T-helper 1 cell treated with Interleukin-12 subunit alpha and Interleukin-12 subunit beta and Interleukin-4 antibody, amounts not matched to agents 30 μg/mL and 1 μg/mL, for 36 hours (primary cell): Measurements from ENCODE around the gene AUTS2.

Experiments
- H3K27ac Mint-ChIP-seq: one replicate; pipeline ENCODE4 v1.8.0; 2021; ENCODE audit warnings: mild to moderate bottlenecking, mixed read lengths
- H3K27me3 Mint-ChIP-seq: one replicate; pipeline ENCODE4 v1.8.0; 2021; ENCODE audit warnings: low read depth, mixed read lengths
- H3K36me3 Mint-ChIP-seq: one replicate; pipeline ENCODE4 v1.8.0; 2021; ENCODE audit warnings: low read depth, mixed read lengths
- H3K4me1 Mint-ChIP-seq: one replicate; pipeline ENCODE4 v1.8.0; 2021; ENCODE audit warnings: low read depth, mixed read lengths
- H3K4me3 Mint-ChIP-seq: one replicate; pipeline ENCODE4 v1.8.0; 2021; ENCODE audit warnings: mild to moderate bottlenecking, moderate library complexity, mixed read lengths
- H3K9me3 Mint-ChIP-seq: one replicate; pipeline ENCODE4 v1.8.0; 2021; ENCODE audit warnings: mixed read lengths

The AUTS2 gene

DNA sequence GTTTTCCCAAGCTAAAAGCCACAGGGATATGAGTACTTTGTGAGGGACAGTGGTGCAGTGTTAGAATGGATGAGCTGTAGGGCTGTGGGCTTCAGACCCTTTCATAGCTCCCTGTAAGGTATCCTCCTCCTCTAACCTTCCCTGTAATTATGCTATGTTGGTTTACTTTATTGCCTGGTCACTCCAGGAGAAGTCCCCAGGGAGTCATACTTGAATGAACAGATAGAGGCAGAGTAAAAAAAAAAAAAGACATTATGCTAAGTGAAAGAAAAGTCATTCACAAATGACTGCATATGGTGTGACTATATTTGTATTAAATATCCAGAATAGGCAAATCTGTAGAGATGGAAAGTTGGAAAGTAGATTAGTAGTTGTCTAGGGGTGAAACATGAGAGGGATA, 434.4 kb downstream of the AUTS2 start:
- Mint-ChIP-seq H3K36me3 (no peaks in the 10 kb centered on the region), H3K27ac (no peak overlapping the region), H3K4me3 (no peak overlapping the region), H3K4me1 (no peaks in the 10 kb centered on the region), H3K9me3 (no peaks in the 10 kb centered on the region), H3K27me3 (no peaks in the 10 kb centered on the region)

DNA sequence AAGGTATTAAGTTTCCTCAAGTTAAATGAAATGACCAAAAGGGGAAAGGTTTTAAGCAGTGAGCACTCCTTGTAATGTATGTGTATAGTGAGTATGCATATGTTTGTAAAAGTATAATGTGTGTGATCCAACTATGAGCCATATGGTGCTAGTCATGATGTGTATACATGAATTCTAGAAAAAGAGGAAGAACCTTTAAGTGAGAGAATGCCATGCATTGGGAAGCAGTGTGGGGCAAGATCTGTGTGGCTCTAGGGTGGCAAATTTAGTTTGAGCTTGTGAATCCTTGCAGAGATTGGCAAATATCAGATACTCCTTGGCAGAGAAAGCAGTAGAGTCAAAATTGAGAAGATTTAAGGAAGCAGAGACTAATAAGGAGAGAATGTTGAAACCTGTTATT, 435.0 kb downstream of the AUTS2 start:
- H3K9me3 Mint-ChIP-seq: no peaks in the 10 kb centered on the region
- H3K36me3 Mint-ChIP-seq: no peaks in the 10 kb centered on the region
- no peak overlapping the region for H3K27ac Mint-ChIP-seq
- no peaks in the 10 kb centered on the region for H3K4me1 Mint-ChIP-seq
- H3K4me3 Mint-ChIP-seq: no peak overlapping the region
- no peaks in the 10 kb centered on the region for H3K27me3 Mint-ChIP-seq

DNA sequence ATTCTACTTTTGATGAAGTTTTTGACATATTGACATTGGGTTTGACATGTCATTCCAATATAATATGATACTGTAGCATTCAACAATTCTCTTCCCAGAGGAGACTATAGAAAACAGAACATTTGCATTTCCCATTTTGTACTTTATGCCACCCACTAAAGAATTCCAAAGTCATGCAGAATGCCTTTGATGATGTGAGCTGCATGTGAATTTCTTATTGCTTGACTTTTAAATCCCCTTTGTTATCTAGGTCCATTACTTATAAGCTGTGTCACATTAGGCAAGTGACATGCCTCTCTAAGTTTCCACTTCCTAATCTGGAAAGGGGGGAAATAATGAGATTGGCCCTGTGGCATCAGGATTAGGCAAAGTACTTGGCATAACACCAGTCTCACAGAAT, 436.7 kb downstream of the AUTS2 start:
- Mint-ChIP-seq H3K36me3 (no peaks in the 10 kb centered on the region), H3K27ac (no peak overlapping the region), H3K9me3 (no peaks in the 10 kb centered on the region), H3K4me1 (no peaks in the 10 kb centered on the region), H3K27me3 (no peaks in the 10 kb centered on the region), H3K4me3 (no peak overlapping the region)

DNA sequence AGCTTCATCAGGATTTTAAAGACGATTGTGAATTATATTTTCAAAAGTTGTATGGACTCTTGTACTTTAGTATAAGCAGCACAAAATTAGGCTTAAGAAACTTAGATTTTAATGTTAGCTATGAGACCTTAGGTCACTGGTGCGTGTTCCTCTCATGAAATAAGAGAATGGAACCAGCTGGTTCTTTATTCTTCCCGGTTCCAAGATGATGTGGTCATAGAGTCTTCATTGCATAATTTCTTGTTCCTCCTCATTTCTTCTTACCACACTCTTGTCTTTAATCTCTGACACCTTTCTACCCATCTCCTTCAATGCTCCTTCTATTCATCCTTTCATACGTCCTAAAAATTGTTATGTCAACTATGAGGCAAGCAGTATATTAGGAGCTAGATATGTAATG, 437.2 kb downstream of the AUTS2 start:
- no peak overlapping the region for H3K27ac Mint-ChIP-seq
- no peaks in the 10 kb centered on the region for H3K9me3 Mint-ChIP-seq
- no peak overlapping the region for H3K4me3 Mint-ChIP-seq
- no peaks in the 10 kb centered on the region for H3K4me1 Mint-ChIP-seq
- H3K27me3 Mint-ChIP-seq: no peaks in the 10 kb centered on the region
- no peaks in the 10 kb centered on the region for H3K36me3 Mint-ChIP-seq

DNA sequence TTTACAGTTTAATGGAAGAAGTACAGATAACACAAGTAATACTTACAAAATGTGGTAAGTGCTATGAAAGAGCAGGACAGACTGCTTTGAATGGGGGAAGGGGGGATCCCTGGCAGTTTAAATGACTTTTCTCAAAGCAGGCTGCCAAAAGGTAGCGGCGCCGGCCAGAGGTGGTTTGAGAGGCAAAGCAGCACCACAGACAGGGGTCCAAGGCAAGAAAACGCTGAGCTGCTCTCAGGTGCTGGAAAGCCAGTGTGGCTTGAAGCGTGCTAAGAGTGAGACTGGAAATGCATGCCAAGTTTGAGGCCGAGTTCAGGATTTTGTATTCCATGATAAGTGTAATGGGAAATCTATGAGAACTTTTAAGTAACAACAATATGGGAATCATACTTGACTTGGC, 437.7 kb downstream of the AUTS2 start:
- H3K27ac Mint-ChIP-seq: no peak overlapping the region
- H3K4me3 Mint-ChIP-seq: no peak overlapping the region
- H3K4me1 Mint-ChIP-seq: no peaks in the 10 kb centered on the region
- H3K9me3 Mint-ChIP-seq: no peaks in the 10 kb centered on the region
- no peaks in the 10 kb centered on the region for H3K36me3 Mint-ChIP-seq
- H3K27me3 Mint-ChIP-seq: no peaks in the 10 kb centered on the region

DNA sequence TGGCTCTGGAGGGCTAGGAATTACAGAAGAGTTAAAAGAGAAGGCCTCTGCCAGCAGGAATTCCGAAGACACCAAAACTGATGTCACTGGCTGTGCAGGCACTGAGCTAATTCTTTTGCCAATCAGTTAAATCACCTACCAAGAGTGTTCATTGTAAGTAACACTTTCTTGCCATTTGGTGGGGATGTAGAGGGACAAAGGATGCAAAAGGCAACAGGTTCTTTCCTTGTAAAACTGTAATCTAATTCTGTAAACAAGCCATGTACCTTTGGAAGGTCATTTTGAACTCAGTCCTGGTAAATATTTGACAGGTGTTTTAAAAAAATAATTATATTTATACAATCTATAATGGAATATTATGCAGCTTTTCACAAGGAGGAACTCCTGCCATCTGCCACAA, 438.4 kb downstream of the AUTS2 start:
- H3K4me1 Mint-ChIP-seq: no peaks in the 10 kb centered on the region
- H3K36me3 Mint-ChIP-seq: no peaks in the 10 kb centered on the region
- H3K27me3 Mint-ChIP-seq: no peaks in the 10 kb centered on the region
- H3K4me3 Mint-ChIP-seq: no peak overlapping the region
- no peaks in the 10 kb centered on the region for H3K9me3 Mint-ChIP-seq
- H3K27ac Mint-ChIP-seq: no peak overlapping the region

DNA sequence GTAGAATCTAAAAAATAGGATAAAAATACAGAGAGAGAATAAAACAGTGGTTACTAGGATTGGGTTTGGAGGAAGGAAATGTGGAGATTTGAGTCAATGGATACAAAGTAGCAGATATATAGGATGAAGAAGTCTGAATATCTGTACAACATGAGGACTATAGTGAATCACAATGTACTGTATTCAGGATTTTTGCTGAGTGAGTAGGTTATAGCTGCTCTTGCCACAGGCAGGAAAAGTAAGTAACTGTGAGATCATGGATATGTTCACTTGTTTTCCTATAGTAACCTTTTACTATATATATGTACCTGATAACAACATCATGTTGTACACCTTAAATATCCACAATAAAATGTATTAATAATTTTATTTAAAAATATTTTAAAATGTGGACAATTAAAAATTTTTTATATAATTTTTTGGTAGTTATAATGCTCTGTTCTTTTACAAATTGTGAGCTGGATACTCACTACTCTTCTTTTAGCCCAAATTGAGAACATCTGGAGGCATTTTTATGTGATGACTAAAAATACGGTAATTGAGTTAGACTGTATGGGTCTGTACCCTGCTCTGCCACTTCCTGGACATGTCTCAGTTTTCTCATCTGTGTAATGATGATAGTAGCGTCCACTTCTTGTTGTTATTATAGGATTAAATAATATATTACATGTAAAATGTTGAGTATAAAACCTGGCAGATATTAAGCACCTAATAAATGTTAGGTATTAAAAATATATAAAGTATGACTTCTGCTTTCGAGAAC, 439.1 kb downstream of the AUTS2 start:
- Mint-ChIP-seq H3K27me3 (no peaks in the 10 kb centered on the region), H3K36me3 (no peaks in the 10 kb centered on the region), H3K4me3 (no peak overlapping the region), H3K27ac (no peak overlapping the region), H3K4me1 (no peaks in the 10 kb centered on the region), H3K9me3 (no peaks in the 10 kb centered on the region)

DNA sequence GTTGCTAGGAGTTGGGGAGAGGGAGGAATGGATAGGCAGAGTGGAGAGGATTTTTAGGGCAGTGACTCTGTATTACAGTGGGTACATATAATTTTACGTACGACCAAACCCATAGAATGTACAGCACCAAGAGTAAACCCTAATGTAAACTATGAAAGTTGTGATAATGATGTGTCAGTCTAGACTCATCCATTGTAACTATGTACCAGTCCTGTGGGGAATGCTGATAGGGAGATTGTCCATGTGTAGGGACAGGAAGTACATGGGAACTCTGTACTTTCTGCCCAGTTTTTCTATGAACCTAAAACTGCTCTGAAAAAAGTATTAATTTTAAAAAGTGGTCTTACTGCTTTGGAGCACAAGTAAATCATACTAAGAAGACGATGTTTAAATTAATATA, 441.8 kb downstream of the AUTS2 start:
- no peak overlapping the region for H3K27ac Mint-ChIP-seq
- no peaks in the 10 kb centered on the region for H3K27me3 Mint-ChIP-seq
- H3K4me3 Mint-ChIP-seq: no peak overlapping the region
- H3K9me3 Mint-ChIP-seq: no peaks in the 10 kb centered on the region
- H3K4me1 Mint-ChIP-seq: no peaks in the 10 kb centered on the region
- no peaks in the 10 kb centered on the region for H3K36me3 Mint-ChIP-seq

DNA sequence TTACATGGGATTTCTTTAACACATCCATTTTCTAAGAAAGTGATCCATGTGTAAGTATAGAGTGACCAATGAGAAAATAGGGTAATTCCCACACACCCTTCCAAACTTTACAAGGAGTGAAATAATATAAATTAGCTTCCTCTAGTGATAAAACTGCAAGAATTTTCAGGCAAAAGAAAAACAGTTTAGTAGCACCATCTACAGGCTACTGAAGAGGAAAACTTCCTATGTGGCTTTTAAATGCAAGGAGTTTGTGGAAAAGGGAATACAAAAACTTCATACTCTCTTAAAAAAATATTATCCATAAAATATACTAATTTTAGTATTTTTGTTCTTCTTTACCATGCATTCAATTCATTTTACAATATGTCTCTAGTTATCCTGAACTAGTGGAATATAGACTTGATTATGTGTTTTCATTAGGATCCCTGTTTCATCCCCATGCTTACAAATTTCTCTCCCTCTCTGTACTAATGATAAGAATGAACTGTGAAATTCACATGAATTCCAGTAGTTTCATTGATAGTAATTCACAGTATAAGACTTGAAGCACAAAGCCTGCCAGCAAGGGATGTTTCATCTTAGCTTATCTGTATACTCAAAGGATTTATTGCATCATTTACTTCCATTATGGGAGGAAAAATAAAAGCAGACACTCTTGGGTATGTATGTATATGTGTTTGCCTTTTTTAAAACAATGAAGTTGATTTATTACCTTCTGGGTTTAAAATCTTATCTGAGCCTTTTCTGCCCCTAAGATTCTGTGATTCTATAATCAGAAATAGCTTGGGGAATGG, 442.9 kb downstream of the AUTS2 start:
- Mint-ChIP-seq H3K27ac (no peak overlapping the region), H3K27me3 (no peaks in the 10 kb centered on the region), H3K9me3 (no peaks in the 10 kb centered on the region), H3K4me3 (no peak overlapping the region), H3K36me3 (no peaks in the 10 kb centered on the region), H3K4me1 (no peaks in the 10 kb centered on the region)

DNA sequence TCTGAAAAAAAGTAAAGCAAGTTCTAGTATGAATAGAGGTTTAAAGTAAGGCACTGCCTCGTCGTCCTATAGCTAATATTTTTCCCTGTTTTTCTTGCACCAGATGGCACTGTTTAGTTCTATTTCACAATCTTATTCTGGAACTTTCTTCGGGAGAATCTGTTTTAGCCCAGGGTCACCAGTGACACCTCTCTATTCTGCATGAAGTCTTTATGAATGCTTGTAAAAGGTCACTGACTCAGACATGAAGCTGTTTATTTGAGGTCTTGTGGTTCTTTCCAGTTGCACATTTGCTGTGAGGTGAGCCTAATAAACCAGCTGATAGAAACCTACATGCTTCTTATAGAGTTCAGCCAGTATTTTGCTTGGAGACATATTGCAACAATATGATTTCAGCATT, 444.3 kb downstream of the AUTS2 start:
- Mint-ChIP-seq H3K36me3 (no peaks in the 10 kb centered on the region), H3K9me3 (no peaks in the 10 kb centered on the region), H3K4me3 (no peak overlapping the region), H3K4me1 (no peaks in the 10 kb centered on the region), H3K27me3 (no peaks in the 10 kb centered on the region), H3K27ac (no peak overlapping the region)

DNA sequence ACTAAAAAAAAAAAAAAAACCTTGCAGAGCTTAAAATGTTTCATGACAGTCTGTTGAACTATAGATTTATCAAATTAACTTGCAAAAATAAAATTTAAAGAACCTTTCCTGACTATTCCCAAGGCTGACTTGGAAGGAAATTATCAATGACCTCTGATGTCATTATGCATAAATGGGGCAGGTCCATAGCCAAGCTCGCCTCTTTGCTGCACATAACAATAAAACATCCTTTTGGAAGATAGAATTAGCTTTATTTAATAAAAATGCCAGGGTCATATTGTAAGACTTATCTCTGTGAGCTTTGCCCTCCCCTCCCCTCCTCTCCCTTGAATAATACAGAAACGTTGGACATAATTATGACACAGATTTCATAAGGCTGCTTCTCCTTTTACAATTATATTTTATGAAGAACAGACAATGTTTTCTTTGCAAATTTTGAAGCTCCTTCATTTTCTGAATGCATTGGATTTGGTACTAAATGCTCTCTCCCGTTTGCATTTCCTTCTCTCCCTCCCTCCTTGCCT, 444.8 kb downstream of the AUTS2 start:
- no peaks in the 10 kb centered on the region for H3K36me3 Mint-ChIP-seq
- no peak overlapping the region for H3K27ac Mint-ChIP-seq
- no peaks in the 10 kb centered on the region for H3K27me3 Mint-ChIP-seq
- no peaks in the 10 kb centered on the region for H3K4me1 Mint-ChIP-seq
- no peak overlapping the region for H3K4me3 Mint-ChIP-seq
- no peaks in the 10 kb centered on the region for H3K9me3 Mint-ChIP-seq

DNA sequence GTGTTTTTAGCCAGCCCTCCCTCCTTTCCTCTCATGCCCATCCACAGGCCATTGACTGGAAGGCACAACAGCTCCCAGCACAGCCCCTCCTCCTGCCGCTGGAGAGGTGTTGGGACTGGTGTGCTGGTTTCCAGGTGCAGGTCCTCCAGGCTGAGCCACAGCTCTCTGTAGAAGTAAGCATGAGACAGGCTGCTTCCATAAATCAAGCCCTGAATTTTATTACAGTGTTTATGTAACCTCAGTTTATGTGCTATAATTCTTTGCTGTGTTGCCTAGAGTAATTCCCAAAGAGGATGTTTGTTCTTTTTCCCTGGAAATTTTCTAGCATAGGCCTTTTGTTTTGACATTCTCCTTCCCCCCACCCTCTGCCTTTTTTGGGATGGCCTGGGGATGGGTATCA, 445.8 kb downstream of the AUTS2 start:
- no peaks in the 10 kb centered on the region for H3K27me3 Mint-ChIP-seq
- no peaks in the 10 kb centered on the region for H3K4me1 Mint-ChIP-seq
- no peaks in the 10 kb centered on the region for H3K36me3 Mint-ChIP-seq
- no peak overlapping the region for H3K27ac Mint-ChIP-seq
- no peak overlapping the region for H3K4me3 Mint-ChIP-seq
- H3K9me3 Mint-ChIP-seq: no peaks in the 10 kb centered on the region

DNA sequence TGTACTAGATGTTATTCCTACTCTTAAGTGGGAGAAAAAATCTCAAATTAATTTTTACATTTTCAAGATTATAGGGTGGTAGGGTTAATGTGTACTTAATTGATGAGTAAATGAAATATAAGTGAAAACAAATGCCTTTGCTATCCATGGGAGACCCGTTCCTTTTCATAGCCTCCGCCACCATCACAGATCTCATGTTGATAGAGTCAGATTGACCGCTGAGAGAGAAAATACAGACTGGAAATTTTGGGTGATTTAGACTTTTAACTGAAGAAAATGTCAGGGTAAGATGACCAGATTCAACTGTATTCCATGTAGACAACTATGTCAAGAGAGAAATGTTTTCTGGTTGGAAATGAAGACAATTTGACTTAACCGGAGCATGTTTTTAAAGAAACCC, 446.2 kb downstream of the AUTS2 start:
- no peaks in the 10 kb centered on the region for H3K9me3 Mint-ChIP-seq
- no peaks in the 10 kb centered on the region for H3K4me1 Mint-ChIP-seq
- no peak overlapping the region for H3K4me3 Mint-ChIP-seq
- H3K36me3 Mint-ChIP-seq: no peaks in the 10 kb centered on the region
- no peak overlapping the region for H3K27ac Mint-ChIP-seq
- H3K27me3 Mint-ChIP-seq: no peaks in the 10 kb centered on the region

DNA sequence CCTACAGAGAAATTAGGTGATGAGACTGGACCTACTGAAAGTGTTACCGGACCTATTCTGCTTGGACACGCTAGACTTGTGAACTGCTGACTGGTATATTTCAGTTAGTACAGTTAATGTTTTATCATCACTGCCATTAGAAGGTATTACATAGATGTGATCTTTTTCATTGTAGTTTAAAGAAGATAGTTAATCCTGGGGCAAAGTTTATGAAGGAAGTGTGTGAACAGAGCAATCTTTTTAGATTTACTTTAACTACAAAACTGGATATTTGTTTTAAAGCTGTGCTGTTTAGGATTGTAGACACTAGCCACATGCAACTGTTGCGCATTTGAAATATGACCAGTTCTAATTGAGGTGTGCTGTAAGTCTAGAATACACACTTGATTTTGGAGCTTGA, 446.7 kb downstream of the AUTS2 start:
- Mint-ChIP-seq H3K4me1 (no peaks in the 10 kb centered on the region), H3K4me3 (no peak overlapping the region), H3K36me3 (no peaks in the 10 kb centered on the region), H3K27me3 (no peaks in the 10 kb centered on the region), H3K9me3 (no peaks in the 10 kb centered on the region), H3K27ac (no peak overlapping the region)

DNA sequence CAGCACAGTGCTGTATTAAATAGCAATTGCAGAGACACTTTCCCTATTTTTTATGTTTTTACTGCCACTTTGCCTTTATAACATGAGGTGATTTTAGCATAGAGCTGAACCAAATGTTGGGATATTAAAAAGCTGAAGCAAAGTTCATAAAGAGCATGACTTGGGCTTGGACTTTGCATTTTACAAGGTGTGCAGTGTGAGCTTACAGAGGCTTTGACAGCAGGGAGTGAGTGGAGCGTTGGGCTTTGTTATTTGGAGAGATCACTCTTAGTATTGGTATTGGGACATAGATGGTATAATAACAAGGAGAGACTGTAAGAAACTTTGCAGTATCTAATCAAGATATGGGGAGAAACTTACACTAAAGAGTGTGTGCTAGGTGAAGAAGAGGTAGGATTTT, 449.1 kb downstream of the AUTS2 start:
- Mint-ChIP-seq H3K27ac (no peak overlapping the region), H3K27me3 (no peaks in the 10 kb centered on the region), H3K36me3 (no peaks in the 10 kb centered on the region), H3K4me3 (no peak overlapping the region), H3K9me3 (no peaks in the 10 kb centered on the region), H3K4me1 (no peaks in the 10 kb centered on the region)
